Peyer's patch (tissue), 4 donors: ENCODE results near the gene ABCF2. TPM values are rescaled to one million over a fixed set of nuclear protein-coding genes. Genes with fewer than 3 reads are reported as not detected.

ENCODE experiments used
- DNase-seq, 3 donors: peaks; one replicate each; pipeline ENCODE4 v3.0.0-alpha.2; 2017 to 2019
- H3K27ac ChIP-seq, 4 donors: fragments of 200-600 bp; sonication (generic); one replicate each; pipeline ENCODE4 v1.5.1; 2016 to 2019
- H3K27me3 ChIP-seq, 2 donors: fragments of 200-600 bp; sonication (generic); one replicate each; pipeline ENCODE4 v1.5.1; 2019
- H3K36me3 ChIP-seq, 3 donors: fragments of 200-600 bp; sonication (generic); one replicate each; pipeline ENCODE4 v1.5.1; 2016 to 2019
- H3K4me1 ChIP-seq, 4 donors: fragments of 200-600 bp; sonication (generic); one replicate each; pipeline ENCODE4 v1.5.1; 2016 to 2019
- H3K4me3 ChIP-seq, 4 donors: fragments of 200-600 bp; sonication (generic); 1 replicate in 3 of 4; 2 replicates in 1 of 4; pipeline ENCODE4 v1.5.1; 2016 to 2019; ENCODE audit warnings: mild to moderate bottlenecking in 1 of 4
- H3K9me3 ChIP-seq, 4 donors: fragments of 200-600 bp; sonication (generic); one replicate each; pipeline ENCODE4 v1.5.1; 2016 to 2019; ENCODE audit warnings: mild to moderate bottlenecking in 1 of 4
- CTCF ChIP-seq, 6 experiments: fragments of 450-650 bp in 4 of 6; fragments of 200-600 bp in 2 of 6; sonication (generic) in 1 of 6; IDR thresholded peaks; one replicate each; pipeline ENCODE4 v1.5.1; 2017 to 2019; ENCODE audit warnings: antibody characterized with exemption in 6 of 6, mild to moderate bottlenecking in 3 of 6, moderate library complexity in 1 of 6
- POLR2A ChIP-seq, 2 donors: fragments of 450-650 bp; IDR thresholded peaks; one replicate each; pipeline ENCODE4 v1.5.1; 2017; ENCODE audit warnings: antibody characterized with exemption in 2 of 2, mild to moderate bottlenecking in 2 of 2, moderate library complexity in 2 of 2
- total RNA-seq, 4 donors: library from RNA; depleted of rRNA; stranded (reverse); fragments of >200 nt; gene quantifications; one replicate each; pipeline ENCODE4 v1.1.0, GENCODE V29; 2016

The ABCF2 gene
- total RNA-seq, 4 donors from 2014 or later = 20.7 to 29.7 (median 26.4) TPM

- Histone ChIP-seq H3K27me3 (no peaks in the 10 kb centered on the region), H3K27ac (peak within 1 kb of the TSS; percentile 78 to 90 (median 82)), H3K4me3 (peak within 1 kb of the TSS; percentile 92 to 100 (median 94)), H3K36me3 (peaks cover 0 to 24% (median 0%) of the 10 kb centered on the region in 3 donors), H3K9me3 (no peaks in the 10 kb centered on the region), H3K4me1 (peaks cover 0 to 19% (median 10%) of the 10 kb centered on the region in 4 donors)
- TF ChIP-seq POLR2A (IDR thresholded peaks at IDR 0.05) (peak; percentile 76 to 87), CTCF (IDR thresholded peaks at IDR 0.05) (no peak)
- DNase-seq = peak; percentile 90 to 97 (median 92)
These were observed 5.3 kb upstream of the ABCF2 start, which contains the start of gene CHPF2 for GRCh38 chr7:151232091-151232916. Gene CHPF2, plus strand, starts transcription at chr7:151232483. Its CDS starts 1,529 bp downstream, at chr7:151234012.

GRCh38 chr7:151231080-151231479, 4.1 kb upstream of the ABCF2 start:
- H3K4me3 ChIP-seq = no peak overlapping the region
- TF ChIP-seq POLR2A (IDR thresholded peaks at IDR 0.05) = no peak
- TF ChIP-seq CTCF (IDR thresholded peaks at IDR 0.05) = no peak
- H3K36me3 ChIP-seq = peaks cover 0 to 14% (median 0%) of the 10 kb centered on the region in 3 donors
- H3K4me1 ChIP-seq = peaks cover 0 to 24% (median 14%) of the 10 kb centered on the region in 4 donors
- H3K9me3 ChIP-seq = no peaks in the 10 kb centered on the region
- H3K27ac ChIP-seq = no peak overlapping the region
- DNase-seq = no peak
- no peaks in the 10 kb centered on the region for H3K27me3 ChIP-seq

- no peak overlapping the region for H3K4me3 ChIP-seq
- peaks cover 0 to 6% (median 0%) of the 10 kb centered on the region in 3 donors for H3K36me3 ChIP-seq
- H3K27me3 ChIP-seq = no peaks in the 10 kb centered on the region
- TF ChIP-seq CTCF (IDR thresholded peaks at IDR 0.05) (no peak), POLR2A (IDR thresholded peaks at IDR 0.05) (no peak)
- peaks cover 0 to 30% (median 16%) of the 10 kb centered on the region in 4 donors for H3K4me1 ChIP-seq
- DNase-seq = peak in 1 of 3 donors; percentile 35
- H3K9me3 ChIP-seq = no peaks in the 10 kb centered on the region
- H3K27ac ChIP-seq = no peak overlapping the region
These were observed 2.2 kb upstream of the ABCF2 start for GRCh38 chr7:151229249-151229648.

- no peaks in the 10 kb centered on the region for H3K27me3 ChIP-seq
- H3K27ac ChIP-seq = peak overlapping the region; percentile 72 to 85 (median 76)
- H3K36me3 ChIP-seq = peaks cover 0 to 16% (median 0%) of the 10 kb centered on the region in 3 donors
- peak overlapping the region in 3 of 4 donors; percentile 55 to 87 (median 79) for H3K4me3 ChIP-seq
- H3K4me1 ChIP-seq = peaks cover 0 to 22% (median 11%) of the 10 kb centered on the region in 4 donors
- peak in 1 of 2 donors; percentile 11 for TF ChIP-seq POLR2A (IDR thresholded peaks at IDR 0.05)
- TF ChIP-seq CTCF (IDR thresholded peaks at IDR 0.05) = no peak
- no peaks in the 10 kb centered on the region for H3K9me3 ChIP-seq
- peak in 1 of 3 donors; percentile 49 for DNase-seq
These were observed 1.2 kb upstream of the ABCF2 start for GRCh38 chr7:151228024-151228866.

- peak overlapping the region; percentile 31 to 85 (median 74) for H3K27ac ChIP-seq
- peaks cover 0 to 18% (median 9%) of the 10 kb centered on the region in 4 donors for H3K4me1 ChIP-seq
- no peaks in the 10 kb centered on the region for H3K27me3 ChIP-seq
- no peak for TF ChIP-seq POLR2A (IDR thresholded peaks at IDR 0.05)
- no peak for TF ChIP-seq CTCF (IDR thresholded peaks at IDR 0.05)
- peaks cover 0 to 33% (median 0%) of the 10 kb centered on the region in 3 donors for H3K36me3 ChIP-seq
- H3K9me3 ChIP-seq = no peaks in the 10 kb centered on the region
- DNase-seq = no peak
- peak overlapping the region; percentile 55 to 87 (median 76) for H3K4me3 ChIP-seq
These were observed 488 bp downstream of the ABCF2 start for GRCh38 chr7:151226560-151226874.
